ENCODE measurements around the gene FGF1.

GRCh38 chr5:142571371-142571770, 114.5 kb downstream of the FGF1 start:
- no peak for TF ChIP-seq POLR2AphosphoS5 (IDR thresholded peaks at IDR 0.05; ENCODE audit: low read depth, low read length)
- no peak for TF ChIP-seq POLR2A (IDR thresholded peaks at IDR 0.05; ENCODE audit: low read depth, low read length)
- no peak for TF ChIP-seq SPI1 (IDR thresholded peaks at IDR 0.05; ENCODE audit: low read depth, low read length)

All from GM12891 (cell line).